IPS-NIHi7 (cell line): ENCODE data around the gene SMARCA4.
"Not testable (repeated sequence)": the region's sequence is repeated elsewhere in the genome, so short reads cannot be mapped to it uniquely, and the experiment has no call there.

Source experiments
- DNase-seq: peaks from one replicate; pipeline ENCODE4 v3.0.0; 2012; ENCODE audit warnings: mixed read lengths; ENCODE audit errors: extremely low spot score

The SMARCA4 gene

DNA sequence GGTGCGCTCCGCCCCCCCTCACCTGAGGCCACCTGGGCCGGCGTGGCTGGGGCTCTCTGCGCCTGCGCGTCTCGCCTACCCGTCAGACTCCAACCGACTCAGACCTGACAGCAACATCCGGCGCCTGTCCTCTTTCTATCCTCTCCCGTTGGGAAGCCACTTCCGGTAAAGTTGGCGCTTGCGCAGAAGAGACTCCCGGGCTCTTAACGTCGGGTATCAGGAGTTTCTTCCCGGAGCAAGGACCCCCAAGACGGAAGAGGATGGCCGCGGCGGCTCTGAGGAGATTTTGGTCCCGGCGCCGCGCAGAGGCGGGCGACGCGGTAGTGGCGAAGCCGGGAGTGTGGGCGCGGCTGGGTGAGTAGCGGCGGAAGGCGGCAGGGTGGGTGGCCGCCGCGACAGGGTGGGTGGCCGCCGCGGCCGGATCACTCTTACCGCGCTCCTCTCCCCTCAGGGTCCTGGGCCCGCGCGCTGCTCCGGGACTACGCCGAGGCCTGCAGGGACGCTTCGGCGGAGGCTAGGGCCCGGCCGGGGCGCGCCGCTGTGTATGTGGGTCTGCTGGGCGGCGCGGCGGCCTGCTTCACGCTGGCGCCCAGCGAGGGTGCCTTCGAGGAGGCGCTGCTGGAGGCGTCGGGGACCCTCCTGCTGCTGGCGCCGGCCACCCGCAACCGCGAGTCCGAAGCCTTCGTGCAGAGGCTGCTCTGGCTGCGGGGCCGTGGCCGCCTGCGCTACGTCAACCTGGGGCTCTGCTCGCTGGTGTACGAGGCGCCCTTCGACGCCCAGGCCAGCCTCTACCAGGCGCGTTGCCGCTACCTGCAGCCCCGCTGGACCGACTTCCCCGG is 32.0 kb upstream of the SMARCA4 start, which contains the start of the genes TIMM29 and YIPF2:
TIMM29 (plus strand) TSS at position 249 of the 839 bp plus-strand sequence; CDS start at position 261, 12 bp downstream.
YIPF2 (minus strand) TSS at position 77 of the 839 bp plus-strand sequence. CDS start 229 bp downstream, outside the sequence.
- DNase-seq = peak; percentile 98

- peak; percentile 10 for DNase-seq
These were observed 31.4 kb upstream of the SMARCA4 start for GRCh38 chr19:10929402-10929794.

- DNase-seq = no peak
These were observed 25.3 kb upstream of the SMARCA4 start for GRCh38 chr19:10935371-10936059.

- peak; percentile 85 for DNase-seq
These were observed 24.2 kb upstream of the SMARCA4 start for GRCh38 chr19:10936661-10937084.

- not testable (repeated sequence) for DNase-seq
These were observed 19.2 kb upstream of the SMARCA4 start for GRCh38 chr19:10941649-10942048.

GRCh38 chr19:10943412-10943811 is 17.4 kb upstream of the SMARCA4 start:
- not testable (repeated sequence) for DNase-seq

GRCh38 chr19:10945264-10945663 is 15.6 kb upstream of the SMARCA4 start:
- DNase-seq = no peak

DNA sequence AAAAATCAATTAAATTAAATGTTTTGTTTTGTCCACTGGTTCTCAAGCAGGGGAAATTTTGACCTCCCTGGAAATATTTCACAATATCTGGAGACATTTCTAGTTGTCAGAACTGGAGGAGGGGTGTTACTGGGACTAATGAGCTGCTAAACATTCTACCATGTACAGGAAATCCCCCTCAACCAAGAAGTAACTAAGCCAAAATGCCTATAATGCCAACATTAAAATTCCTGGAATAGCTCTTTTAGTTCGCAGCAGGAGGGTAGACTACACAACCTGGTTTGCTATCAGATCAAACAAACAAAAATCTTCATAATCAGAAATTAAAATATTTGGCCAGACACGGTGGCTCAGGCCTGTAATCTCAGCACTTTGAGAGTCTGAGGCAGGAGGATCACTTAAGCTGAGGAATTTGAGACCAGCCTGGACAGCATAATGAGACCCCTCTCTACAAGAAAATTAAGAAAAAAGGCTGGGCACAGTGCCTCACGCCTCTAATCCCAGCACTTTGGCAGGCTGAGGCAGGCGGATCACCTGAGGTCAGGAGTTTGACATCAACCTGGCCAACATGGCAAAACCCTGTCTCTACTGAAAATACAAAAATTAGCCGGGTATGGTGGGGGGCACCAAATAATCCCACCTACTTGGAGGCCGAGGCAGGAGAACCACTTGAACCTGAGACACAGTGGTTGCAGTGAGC is 13.7 kb upstream of the SMARCA4 start:
- no peak for DNase-seq

GRCh38 chr19:10952809-10953208 is 8.0 kb upstream of the SMARCA4 start:
- no peak for DNase-seq

- DNase-seq = not testable (repeated sequence)
These were observed 1.4 kb upstream of the SMARCA4 start for GRCh38 chr19:10959277-10959968.

GRCh38 chr19:10961073-10961860 is 437 bp downstream of the SMARCA4 start:
- peak; percentile 41 for DNase-seq

DNA sequence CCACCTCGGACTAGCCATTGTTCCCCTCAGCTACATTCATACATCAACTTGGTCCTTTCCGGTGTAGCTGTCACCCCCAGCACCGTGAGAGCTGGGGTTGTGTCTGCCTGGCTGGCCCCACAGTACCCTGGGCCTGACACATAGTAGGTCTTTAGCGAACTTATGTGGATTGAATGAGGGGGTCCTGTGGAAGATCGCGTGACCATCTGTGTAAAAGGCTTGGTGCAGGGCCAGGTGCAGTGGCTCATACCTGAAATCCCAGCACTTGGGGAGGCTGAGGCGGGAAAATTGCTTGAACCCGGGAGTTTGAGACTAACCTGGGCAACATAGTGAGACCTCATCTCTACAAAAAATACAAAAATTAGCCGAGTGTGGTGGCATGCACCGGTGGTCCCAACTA is 2.0 kb downstream of the SMARCA4 start:
- no peak for DNase-seq

DNA sequence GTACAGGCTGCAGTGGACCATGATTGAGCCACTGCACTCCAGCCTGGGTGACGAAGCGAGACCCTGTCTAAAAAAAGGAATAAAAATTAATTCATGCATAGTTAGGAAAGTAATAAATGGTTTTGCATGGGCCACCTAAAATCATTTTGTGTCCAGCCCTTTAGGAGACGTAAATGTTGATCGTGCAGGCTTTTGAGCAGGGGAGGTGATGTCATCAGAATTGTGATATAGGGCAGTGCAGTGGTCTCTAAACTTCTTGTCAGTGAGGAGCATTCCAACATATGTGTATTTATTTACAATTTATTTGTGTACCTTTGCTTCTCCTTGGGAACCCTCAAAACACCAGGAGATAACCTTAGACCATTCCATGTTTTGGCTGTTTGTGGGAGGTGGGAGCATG is 3.0 kb downstream of the SMARCA4 start:
- no peak for DNase-seq

- DNase-seq = no peak
These were observed 4.1 kb downstream of the SMARCA4 start for GRCh38 chr19:10964903-10965302.

- no peak for DNase-seq
These were observed 4.6 kb downstream of the SMARCA4 start for GRCh38 chr19:10965398-10965797.

DNA sequence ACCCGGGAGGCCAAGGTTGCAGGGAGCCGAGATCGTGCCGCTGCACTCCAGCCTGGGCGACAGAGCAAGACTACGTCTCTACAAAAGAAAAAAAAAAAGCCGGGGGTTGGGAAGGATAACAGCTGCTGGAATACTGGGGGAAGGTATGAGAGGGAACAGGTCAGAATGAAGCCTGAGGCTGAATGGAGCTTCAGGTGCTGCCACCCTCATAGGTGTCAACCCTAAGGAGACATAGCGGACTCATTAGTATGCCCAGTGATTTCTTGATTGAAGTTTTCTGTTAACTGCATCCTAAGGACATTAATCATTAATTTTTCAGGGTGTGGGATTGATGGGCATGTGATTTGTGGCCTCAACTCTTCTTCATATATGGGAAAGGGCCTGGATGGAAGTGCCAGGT is 6.0 kb downstream of the SMARCA4 start:
- DNase-seq = no peak

GRCh38 chr19:10968527-10969135 is 7.8 kb downstream of the SMARCA4 start:
- peak; percentile 10 for DNase-seq

DNA sequence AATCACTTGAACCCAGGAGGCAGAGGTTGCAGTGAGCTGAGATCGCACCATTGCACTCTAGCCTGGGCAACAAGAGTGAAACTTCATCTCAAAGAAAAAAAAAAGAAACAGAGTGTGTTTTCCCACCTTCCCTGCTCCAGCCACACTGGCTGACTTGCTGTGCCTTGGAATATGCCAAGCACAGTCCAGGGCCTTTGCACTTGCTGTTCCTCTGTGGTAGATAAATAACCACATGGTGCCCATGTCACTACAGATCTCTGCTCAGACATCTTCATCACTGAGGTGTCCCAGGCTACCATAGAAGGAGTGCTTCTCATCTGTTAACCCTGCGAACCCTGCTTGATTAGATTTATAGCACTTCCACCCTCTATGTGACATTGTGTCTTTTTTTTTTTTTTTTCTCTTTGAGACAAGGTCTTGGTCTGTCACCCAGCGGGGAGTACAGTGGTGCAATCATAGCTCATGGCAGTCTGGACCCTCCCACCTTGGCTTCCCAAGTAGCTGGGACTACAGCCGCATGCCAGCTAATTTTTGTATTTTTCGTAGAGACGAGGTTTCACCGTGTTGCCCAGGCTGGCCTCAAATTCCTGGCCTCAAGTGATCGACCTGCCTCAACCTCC is 10.4 kb downstream of the SMARCA4 start:
- DNase-seq = no peak

DNA sequence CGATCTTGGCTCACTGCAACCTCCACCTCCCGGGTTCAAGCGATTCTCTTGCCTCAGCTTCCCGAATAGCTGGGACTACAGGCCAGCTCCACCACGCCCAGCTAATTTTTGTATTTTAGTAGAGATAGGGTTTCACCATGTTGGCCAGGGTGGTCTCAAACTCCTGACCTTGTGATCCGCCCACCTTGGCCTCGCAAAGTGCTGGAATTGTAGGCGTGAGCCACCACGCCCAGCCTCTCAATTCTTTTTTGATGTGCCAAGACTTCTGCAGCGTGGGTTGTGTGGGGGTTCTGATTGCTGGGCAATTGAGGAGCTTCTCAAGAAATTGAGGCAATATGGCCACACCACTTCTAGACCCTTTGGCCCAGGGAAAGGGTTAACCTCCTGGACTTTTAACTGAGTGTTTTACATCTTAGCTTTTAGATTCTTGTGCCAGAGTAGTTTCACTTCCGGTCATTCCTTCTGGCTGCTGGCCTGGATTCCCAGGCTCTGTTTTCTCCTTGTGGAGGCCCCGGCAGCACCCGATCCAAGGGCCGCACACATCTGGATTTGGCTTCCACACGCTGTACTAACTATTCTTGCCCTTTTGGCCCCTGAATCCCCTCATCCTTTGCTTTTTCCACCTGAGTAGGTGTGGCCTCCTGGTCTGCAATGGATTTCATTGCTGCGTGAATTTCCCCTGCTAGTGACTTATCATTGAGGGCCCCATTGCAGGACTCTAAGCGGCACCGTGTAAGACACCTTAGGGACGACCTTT is 14.7 kb downstream of the SMARCA4 start:
- no peak for DNase-seq
